Vagina (tissue), 2 donors: ENCODE measurements around the gene RAB32. TPM values are rescaled to one million over a fixed set of nuclear protein-coding genes. Genes with fewer than 3 reads are reported as not detected.

Experiments
- DNase-seq, 2 donors: peaks; one replicate each; pipeline ENCODE4 v3.0.0-alpha.2; 2017; ENCODE audit errors: extremely low spot score in 2 of 2
- H3K27ac ChIP-seq: fragments of 200-600 bp; sonication (generic); one replicate; pipeline ENCODE4 v1.5.1; 2019
- H3K27me3 ChIP-seq: fragments of 200-600 bp; sonication (generic); one replicate; pipeline ENCODE4 v1.5.1; 2019
- H3K36me3 ChIP-seq, 2 donors: fragments of 200-600 bp; sonication (generic); one replicate each; pipeline ENCODE4 v1.5.1; 2017 to 2019
- H3K4me1 ChIP-seq: fragments of 200-600 bp; sonication (generic); one replicate; pipeline ENCODE4 v1.5.1; 2019
- H3K4me3 ChIP-seq, 2 donors: fragments of 200-600 bp; sonication (generic); 1 replicate in 1 of 2; 2 replicates in 1 of 2; pipeline ENCODE4 v1.5.1; 2016 to 2019
- H3K9me3 ChIP-seq: fragments of 200-600 bp; sonication (generic); one replicate; pipeline ENCODE4 v1.5.1; 2019
- POLR2A ChIP-seq, 2 donors: fragments of 450-650 bp; IDR thresholded peaks; one replicate each; pipeline ENCODE4 v1.6.1; 2017; ENCODE audit warnings: antibody characterized with exemption in 2 of 2, mild to moderate bottlenecking in 2 of 2, moderate library complexity in 2 of 2
- POLR2AphosphoS5 ChIP-seq, 2 donors: sonication (generic); formaldehyde crosslinking; IDR thresholded peaks; one replicate each; pipeline ENCODE4 v1.9.0; 2017; ENCODE audit warnings: antibody characterized with exemption in 2 of 2, mild to moderate bottlenecking in 2 of 2, low read depth in 1 of 2; ENCODE audit not compliant: insufficient read depth in 1 of 2
- intact Hi-C: fragments of 100-400 bp; cut with DNase I; formaldehyde crosslinking; loops from one replicate; pipeline ENCODE4 v1.15.1; 2023
- total RNA-seq: library from RNA; depleted of rRNA; stranded (reverse); fragments of >200 nt; gene quantifications from one replicate; pipeline ENCODE4 v1.2.3, GENCODE V29; 2016
- TF ChIP-seq, protein P1 (sequence below), 3 experiments: fragments of 450-650 bp in 2 of 3; fragments of 200-600 bp in 1 of 3; sonication (generic) in 1 of 3; IDR thresholded peaks; one replicate each; pipeline ENCODE4 v1.5.1; 2017 to 2019; ENCODE audit warnings: antibody characterized with exemption in 3 of 3, mild to moderate bottlenecking in 2 of 3, moderate library complexity in 2 of 3

The RAB32 gene
- total RNA-seq, 1 donor from 2014 or later: 26.8 TPM

- Histone ChIP-seq H3K4me3 (peak overlapping the region in 1 of 2 donors; percentile 88), H3K27ac (peak overlapping the region; percentile 97), H3K4me1 (peaks cover 46% of the 10 kb centered on the region), H3K27me3 (no peaks in the 10 kb centered on the region), H3K9me3 (no peaks in the 10 kb centered on the region), H3K36me3 (no peaks in the 10 kb centered on the region)
- DNase-seq: no peak
- TF ChIP-seq POLR2A (IDR thresholded peaks at IDR 0.05) (no peak), POLR2AphosphoS5 (IDR thresholded peaks at IDR 0.05; ENCODE audit: insufficient read depth in 1 of 2, low read depth in 1 of 2) (peak; percentile 38 to 84)
- intact Hi-C loops: no loop called here
These were observed 2.9 kb downstream of the RAB32 start for GRCh38 chr6:146546443-146547043.

DNA sequence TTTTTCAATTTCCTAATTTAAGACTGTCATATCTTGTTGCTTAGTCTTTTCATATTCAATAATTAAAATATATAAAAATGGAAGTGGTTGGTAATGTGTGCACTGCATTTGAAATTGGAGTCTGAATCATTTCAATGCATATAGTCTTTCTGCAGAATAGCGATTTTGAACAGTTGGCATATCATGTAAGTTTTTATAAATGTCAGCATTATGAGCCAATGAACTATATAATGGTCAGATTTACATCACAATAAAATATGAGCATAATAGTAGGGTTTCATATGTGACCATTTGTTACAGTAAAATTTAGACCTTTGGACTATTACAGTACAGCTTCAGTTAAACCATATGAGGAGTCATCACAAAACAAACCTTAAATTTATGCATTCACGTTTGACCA lies 4.3 kb downstream of the RAB32 start:
- Histone ChIP-seq H3K36me3 (no peaks in the 10 kb centered on the region), H3K9me3 (no peaks in the 10 kb centered on the region), H3K27me3 (no peaks in the 10 kb centered on the region), H3K27ac (no peak overlapping the region), H3K4me3 (no peak overlapping the region), H3K4me1 (peaks cover 45% of the 10 kb centered on the region)
- TF ChIP-seq, protein P1, sequence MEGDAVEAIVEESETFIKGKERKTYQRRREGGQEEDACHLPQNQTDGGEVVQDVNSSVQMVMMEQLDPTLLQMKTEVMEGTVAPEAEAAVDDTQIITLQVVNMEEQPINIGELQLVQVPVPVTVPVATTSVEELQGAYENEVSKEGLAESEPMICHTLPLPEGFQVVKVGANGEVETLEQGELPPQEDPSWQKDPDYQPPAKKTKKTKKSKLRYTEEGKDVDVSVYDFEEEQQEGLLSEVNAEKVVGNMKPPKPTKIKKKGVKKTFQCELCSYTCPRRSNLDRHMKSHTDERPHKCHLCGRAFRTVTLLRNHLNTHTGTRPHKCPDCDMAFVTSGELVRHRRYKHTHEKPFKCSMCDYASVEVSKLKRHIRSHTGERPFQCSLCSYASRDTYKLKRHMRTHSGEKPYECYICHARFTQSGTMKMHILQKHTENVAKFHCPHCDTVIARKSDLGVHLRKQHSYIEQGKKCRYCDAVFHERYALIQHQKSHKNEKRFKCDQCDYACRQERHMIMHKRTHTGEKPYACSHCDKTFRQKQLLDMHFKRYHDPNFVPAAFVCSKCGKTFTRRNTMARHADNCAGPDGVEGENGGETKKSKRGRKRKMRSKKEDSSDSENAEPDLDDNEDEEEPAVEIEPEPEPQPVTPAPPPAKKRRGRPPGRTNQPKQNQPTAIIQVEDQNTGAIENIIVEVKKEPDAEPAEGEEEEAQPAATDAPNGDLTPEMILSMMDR (IDR thresholded peaks at IDR 0.05): no peak
- TF ChIP-seq POLR2A (IDR thresholded peaks at IDR 0.05) (no peak), POLR2AphosphoS5 (IDR thresholded peaks at IDR 0.05; ENCODE audit: insufficient read depth in 1 of 2, low read depth in 1 of 2) (no peak)
- no peak for DNase-seq
- intact Hi-C loops: no loop called here

DNA sequence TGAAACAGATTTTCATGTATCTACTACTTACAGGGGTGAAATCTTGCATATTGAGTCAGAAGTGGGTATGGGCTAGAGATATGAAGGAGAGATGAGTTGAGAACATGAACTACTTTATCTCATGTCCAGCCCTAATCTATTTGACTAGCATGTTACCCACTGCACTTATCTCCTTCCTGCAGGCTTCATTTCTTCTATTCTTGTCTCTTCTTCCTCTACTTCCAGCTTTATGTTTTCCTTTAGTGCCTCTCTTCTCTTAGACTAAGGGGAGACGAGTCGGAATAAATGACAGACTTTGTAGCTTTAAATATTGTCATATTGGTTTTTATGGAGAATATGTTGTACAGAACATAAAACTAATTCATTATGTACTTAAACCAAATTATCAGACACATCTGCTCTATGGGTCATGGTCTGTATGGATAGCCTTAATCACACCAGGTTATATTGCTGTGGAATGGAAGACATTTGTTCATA lies 5.3 kb downstream of the RAB32 start:
- peaks cover 40% of the 10 kb centered on the region for H3K4me1 ChIP-seq
- no peaks in the 10 kb centered on the region for H3K27me3 ChIP-seq
- no peaks in the 10 kb centered on the region for H3K36me3 ChIP-seq
- no peak overlapping the region for H3K27ac ChIP-seq
- no peak overlapping the region for H3K4me3 ChIP-seq
- TF ChIP-seq, protein P1 (IDR thresholded peaks at IDR 0.05): no peak
- TF ChIP-seq POLR2AphosphoS5 (IDR thresholded peaks at IDR 0.05; ENCODE audit: insufficient read depth in 1 of 2, low read depth in 1 of 2): no peak
- no peak for TF ChIP-seq POLR2A (IDR thresholded peaks at IDR 0.05)
- intact Hi-C loops: no loop called here
- H3K9me3 ChIP-seq: no peaks in the 10 kb centered on the region
- no peak for DNase-seq

GRCh38 chr6:146550911-146551310 lies 7.3 kb downstream of the RAB32 start:
- TF ChIP-seq, protein P1 (IDR thresholded peaks at IDR 0.05): no peak
- no peak for TF ChIP-seq POLR2AphosphoS5 (IDR thresholded peaks at IDR 0.05; ENCODE audit: insufficient read depth in 1 of 2, low read depth in 1 of 2)
- no peak for TF ChIP-seq POLR2A (IDR thresholded peaks at IDR 0.05)
- H3K4me3 ChIP-seq: no peak overlapping the region
- no peaks in the 10 kb centered on the region for H3K9me3 ChIP-seq
- H3K36me3 ChIP-seq: peaks cover 0 to 10% of the 10 kb centered on the region in 2 donors
- no peak for DNase-seq
- H3K27me3 ChIP-seq: no peaks in the 10 kb centered on the region
- intact Hi-C loops: no loop called here
- H3K4me1 ChIP-seq: peaks cover 26% of the 10 kb centered on the region
- no peak overlapping the region for H3K27ac ChIP-seq

DNA sequence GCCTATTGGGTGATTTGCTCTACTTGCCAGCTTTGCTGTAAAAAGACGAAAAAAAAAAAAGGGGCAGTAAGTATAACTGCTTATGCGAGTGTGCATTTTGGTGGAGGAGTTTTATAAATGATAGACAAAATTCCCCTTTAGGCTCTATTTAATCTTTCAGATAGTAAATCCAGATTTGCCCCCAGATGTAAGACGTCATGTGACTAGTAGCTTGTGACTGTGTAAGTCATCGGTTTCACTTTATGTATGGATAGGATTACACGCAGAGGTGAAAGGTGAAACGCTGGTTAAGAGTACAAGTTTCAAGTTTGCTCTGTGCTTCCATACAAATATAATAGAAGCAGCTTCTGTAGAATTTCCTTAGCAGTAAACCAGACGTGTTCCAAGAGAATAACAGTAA lies 7.9 kb downstream of the RAB32 start:
- intact Hi-C loops: no loop called here
- peaks cover 0 to 10% of the 10 kb centered on the region in 2 donors for H3K36me3 ChIP-seq
- H3K4me3 ChIP-seq: no peak overlapping the region
- no peaks in the 10 kb centered on the region for H3K27me3 ChIP-seq
- no peak for DNase-seq
- no peak overlapping the region for H3K27ac ChIP-seq
- TF ChIP-seq, protein P1 (IDR thresholded peaks at IDR 0.05): no peak
- TF ChIP-seq POLR2A (IDR thresholded peaks at IDR 0.05) (no peak), POLR2AphosphoS5 (IDR thresholded peaks at IDR 0.05; ENCODE audit: insufficient read depth in 1 of 2, low read depth in 1 of 2) (no peak)
- peaks cover 22% of the 10 kb centered on the region for H3K4me1 ChIP-seq
- H3K9me3 ChIP-seq: no peaks in the 10 kb centered on the region
